Esophagus mucosa (tissue), 1 donor: ENCODE data around the gene TMEM87A. TPM values are rescaled to one million over a fixed set of nuclear protein-coding genes. Genes with fewer than 3 reads are reported as not detected.
A peak's percentile ranks its signal among the peaks of the same experiment; 100 is the strongest.
"Not testable (repeated sequence)": the region's sequence is repeated elsewhere in the genome, so short reads cannot be mapped to it uniquely, and the experiment has no call there.

Experiments
- ATAC-seq: fragments of 200-7000 bp; cut with Tn5 transposase; one replicate; pipeline ENCODE4 v1.9.1; 2020
- total RNA-seq: library from RNA; stranded (reverse); gene quantifications from one replicate; pipeline ENCODE4 v1.2.4, GENCODE V29; 2023
- donor health status: DM: yes; HTN: yes; CAD: no.

The TMEM87A gene
- total RNA-seq, 1 donor from 2014 or later = 60.1 TPM

DNA sequence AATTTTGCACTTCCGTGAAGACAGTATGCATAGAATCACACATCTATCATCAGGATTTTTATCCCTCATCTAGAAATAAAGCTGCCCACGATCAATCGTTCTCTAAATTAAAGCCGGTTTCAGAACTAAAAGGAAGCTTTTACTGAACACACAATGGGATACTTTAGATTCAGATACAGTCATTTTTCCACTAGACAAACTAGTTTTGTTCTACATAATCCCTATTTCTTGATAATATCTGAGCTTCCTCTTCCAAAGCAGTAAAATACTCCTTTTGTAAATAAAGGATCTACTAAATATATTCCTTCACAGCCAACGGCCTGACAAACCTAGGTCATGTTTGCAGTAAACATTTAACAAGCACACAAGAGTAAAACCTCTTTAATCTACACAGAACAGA, 2.2 kb downstream of the TMEM87A start:
- no peak for ATAC-seq

DNA sequence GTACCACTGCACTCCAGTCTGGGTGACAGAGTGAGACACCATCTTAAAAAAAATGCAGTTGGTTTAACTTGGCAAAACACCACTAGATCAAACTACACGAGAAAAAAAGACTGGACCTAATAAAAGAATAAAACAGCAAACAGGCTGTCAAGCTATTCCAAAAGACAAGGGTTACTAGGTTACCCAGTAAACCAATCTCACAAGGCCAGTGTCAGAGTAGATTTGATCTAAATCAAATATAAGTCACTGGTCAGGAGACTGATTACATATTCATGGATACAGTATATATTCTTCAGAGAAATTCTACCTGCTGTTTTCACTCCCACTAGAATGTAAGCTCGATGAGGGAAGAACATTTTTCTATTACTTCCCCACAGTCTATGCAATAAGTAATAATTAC, 2.7 kb downstream of the TMEM87A start:
- ATAC-seq = no peak

DNA sequence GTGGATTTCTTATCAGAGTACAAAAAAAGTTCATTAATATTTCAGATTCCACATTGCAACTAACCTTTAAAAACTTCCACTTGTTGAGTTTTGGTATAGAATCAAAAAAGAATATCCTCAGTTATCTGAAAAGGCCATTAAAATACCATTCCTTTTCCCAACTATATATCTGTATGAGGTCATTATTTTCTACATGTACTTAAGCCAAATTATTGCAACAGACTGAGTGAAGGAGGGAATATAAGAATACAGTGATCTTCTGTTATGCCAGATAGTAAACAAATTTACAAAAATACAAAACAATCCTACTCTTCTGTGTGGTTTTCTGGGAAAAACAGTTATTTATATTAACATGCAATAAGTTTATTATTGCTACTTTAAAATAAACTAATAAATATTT, 5.9 kb downstream of the TMEM87A start:
- no peak for ATAC-seq

DNA sequence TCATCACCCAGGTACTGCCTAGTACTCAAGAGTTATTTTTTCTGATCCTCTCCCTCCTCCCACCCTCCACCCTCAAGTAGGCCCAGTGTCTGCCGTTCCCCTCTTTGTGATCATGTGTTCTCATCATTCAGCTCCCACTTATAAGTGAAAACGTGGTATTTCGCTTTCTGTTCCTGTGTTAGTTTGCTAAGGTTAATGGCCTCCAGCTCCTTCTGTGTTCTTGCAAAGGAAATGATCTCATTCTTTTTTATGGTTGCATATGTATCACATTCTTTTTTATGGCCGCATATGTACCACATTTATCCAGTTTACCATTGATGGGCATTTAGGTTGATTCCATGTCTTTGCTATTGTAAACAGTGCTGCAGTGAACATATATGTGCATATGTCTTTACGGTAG, 8.4 kb downstream of the TMEM87A start:
- ATAC-seq = no peak

DNA sequence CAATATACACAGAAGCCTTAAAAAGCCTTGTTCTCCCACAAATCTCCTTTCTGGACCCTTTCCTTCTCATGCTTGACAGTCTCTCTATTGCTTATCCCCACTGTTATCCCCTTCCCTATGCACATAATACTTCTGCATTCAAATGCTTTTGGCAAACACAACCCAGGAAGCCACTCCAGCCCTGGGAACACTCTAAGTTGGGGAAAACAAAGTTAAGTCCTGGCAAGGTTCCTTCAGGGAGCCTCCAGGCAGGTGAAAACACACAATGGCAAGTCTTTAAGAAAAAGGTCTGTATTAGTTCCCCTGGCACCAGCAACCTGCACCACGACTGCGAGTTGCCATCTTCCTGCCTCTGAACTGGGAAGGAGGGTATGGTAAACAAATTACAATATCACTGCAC, 19.9 kb downstream of the TMEM87A start:
- no peak for ATAC-seq

DNA sequence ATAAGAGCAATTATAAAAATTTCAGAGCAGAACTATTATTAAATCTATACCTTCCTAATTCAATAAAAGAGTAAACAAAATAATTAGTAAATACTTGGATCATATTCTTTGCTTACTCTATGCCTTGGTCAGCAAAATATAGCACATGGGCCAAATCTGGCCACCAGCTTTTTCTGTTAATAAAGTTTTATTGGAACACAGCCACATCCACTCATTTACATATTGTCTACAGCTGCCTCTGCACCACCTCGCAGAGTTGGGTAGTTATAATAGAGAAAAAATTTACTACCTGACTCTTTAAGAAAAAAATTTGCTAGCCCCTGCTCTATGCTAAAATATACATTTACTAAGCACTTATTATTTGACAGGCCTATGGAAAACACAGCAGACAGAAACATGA, 32.4 kb downstream of the TMEM87A start:
- ATAC-seq = no peak

DNA sequence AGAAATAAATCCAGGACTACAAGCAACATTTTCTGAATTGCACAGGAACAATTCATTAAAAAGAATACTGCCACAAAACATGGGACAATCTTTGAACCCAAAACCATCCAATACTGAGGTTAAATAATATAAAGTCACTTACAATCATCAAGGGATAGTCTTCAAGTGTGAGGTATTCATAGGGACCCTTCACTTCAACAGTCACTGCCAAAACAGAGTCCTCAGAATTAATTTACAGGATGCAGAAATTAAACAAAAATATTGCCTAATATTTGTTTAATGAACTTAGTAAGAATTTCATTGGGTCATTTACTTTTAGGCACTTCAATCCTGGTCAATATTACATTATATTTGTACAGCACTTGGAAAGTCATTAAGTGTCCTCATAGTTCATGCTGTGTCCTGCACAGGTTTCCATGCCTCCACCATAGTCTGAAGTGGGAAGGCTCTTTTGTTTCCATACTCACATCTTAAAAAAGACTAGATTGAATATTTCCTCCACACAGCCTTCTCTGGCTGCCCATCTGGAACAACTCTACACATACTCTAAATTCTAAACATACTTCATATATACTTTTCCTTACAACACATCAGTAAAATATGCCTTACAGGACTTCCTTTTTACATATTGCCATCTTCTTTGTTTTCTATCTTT, 33.6 kb downstream of the TMEM87A start:
- ATAC-seq = no peak

DNA sequence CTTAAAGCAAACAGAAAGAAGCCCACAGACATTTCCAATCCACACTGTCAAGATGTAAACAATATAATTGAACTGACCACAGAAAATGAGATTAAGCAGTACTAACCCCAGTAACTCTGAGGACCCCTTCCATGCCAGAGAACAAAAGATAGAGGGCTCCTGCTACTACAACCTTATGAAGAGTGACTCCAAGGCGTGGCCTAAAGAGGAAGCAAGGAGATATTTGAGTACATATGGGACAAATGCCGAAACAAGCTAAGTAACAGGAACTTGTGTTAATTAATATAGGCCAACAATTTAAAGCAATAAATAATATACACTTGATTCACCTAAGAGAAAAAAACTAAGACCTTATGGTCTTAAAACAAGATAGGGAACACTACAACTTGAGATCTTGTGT, 40.1 kb downstream of the TMEM87A start:
- ATAC-seq = no peak

DNA sequence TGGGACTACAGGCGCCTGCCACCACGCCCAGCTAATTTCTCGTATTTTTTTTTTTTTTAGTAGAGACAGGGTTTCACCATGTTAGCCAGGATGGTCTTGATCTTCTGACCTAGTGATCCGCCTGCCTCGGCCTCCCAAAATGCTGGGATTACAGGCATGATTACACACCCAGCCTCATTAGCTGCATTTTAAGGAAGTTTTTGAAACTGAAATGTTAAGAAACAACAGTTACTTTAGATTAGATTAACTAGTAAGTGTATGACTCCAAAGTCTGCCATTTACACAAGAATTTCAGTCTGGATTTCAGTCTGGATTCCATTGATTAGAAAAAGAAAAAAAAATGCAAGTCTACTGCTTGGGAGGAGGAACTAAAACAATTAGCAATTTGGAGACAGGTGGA, 40.6 kb downstream of the TMEM87A start:
- ATAC-seq = no peak

DNA sequence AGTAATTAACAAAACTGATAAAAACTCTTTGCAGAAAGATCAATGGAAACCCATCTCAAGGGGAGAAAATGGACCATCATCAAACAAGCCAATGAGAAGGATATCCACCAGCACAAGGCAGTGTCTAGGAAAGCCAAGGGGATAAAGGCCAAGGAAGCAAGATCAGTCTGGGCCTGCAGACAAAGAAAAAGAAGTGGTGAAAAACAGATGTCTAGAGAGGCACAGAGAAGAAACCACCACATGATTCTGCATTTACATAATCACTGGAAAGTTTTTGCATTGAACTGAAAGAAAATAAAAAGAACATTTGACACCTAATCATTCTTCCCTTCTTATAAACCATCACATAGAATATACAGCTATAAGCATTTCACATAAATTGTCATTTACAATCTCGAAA, 42.1 kb downstream of the TMEM87A start:
- no peak for ATAC-seq

DNA sequence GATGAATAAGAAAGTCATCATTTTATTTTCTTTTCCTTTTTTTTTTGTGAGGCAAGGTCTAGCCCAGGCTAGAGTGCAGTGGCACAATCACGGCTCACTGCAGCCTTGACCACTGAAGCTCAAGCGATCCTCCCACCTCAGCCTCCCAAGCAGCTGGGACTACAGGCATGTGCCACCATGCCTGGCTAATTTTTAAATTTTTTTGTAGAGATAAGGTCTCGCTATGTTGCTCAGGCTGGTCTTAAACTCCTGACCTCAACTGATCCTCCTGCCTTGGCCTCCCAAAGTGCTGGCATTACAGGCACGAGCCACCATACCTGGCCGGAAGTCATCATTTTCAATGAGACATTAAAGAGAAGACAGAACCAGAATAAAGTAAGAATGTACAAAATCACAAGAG, 44.3 kb downstream of the TMEM87A start:
- ATAC-seq = not testable (repeated sequence)

DNA sequence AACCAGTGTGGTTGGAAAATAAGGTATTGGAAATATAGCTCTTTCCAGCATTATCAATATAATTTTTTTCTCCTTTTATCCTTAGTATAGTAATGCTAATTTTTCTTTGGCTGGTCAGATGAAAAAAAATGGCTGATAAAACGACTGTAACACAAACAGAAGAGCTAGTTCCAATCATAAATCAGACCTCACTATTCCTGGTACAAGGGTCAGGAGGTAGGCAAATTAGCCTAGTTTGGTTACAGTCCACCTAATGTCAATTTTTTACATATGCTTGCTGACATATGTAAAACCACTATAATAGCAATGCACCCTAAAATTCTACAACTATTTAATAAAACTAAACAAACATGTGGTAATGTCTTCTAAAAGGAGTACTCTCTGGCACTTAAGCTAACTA, 45.2 kb downstream of the TMEM87A start:
- no peak for ATAC-seq

DNA sequence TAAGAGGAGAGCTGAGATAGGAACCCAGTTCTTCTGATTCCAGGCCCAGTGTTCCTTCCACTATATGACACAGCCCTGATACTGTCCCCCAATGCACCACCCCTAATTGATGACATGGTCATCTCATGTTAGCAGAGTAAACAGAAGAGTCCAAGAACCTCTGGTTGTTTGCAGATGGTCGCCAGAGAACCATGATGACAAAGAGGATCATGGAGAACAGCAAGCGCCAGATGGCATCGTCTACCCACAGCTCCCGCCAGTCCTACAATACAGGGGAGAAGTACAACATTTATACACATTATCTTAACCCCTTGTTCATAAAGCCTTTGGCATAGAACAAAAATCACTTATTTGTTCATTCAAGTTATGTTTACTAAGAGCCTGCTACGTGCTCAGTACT, 46.6 kb downstream of the TMEM87A start:
- no peak for ATAC-seq

DNA sequence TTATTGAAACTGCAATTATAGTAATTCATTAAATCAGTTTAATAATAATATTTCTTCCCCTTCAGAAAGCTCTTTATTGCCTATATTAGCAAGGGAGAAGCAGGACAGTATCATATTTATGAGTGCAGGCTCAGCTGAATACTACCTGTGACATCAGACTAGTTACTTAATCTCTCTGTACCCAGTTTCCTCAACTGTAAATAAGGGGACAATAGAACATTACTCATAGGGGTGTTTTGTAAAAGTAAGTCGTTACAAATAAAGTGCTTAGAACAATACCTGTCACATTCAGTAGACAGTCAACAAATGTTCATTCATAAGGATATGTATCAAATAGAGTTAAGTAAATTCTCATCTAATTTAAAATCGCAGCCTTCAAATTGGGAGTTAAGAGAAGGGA, 53.0 kb downstream of the TMEM87A start:
- peak; percentile 81 for ATAC-seq

DNA sequence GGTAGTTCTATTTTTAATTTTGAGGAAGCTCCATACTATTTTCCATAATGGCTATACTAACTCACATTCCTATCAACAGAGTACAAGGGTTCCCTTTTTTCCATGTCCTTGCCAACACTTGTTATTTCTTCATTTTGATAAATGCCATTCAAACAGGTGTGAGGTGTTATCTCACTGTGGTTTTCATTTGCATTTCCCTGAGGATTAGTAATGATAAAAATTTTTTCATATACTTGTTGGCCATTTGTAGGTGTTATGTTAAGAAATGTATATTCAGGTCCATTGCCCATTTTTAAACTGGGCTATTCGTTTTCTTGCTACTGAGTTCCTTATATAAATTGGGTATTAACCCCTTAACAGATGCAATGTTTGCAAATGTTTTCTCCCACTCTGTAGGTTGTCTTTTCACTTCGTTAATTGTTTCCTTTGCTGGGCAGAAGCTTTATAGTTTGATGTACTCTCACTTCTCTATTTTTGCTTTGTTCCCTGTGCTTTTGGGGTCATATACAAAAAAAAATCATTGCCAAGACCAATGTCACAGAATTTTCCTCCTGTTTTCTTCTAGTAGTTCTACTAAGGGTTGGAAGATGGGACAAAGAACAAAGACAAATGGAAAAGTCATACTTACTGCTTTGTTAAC, 54.2 kb downstream of the TMEM87A start:
- ATAC-seq = no peak

DNA sequence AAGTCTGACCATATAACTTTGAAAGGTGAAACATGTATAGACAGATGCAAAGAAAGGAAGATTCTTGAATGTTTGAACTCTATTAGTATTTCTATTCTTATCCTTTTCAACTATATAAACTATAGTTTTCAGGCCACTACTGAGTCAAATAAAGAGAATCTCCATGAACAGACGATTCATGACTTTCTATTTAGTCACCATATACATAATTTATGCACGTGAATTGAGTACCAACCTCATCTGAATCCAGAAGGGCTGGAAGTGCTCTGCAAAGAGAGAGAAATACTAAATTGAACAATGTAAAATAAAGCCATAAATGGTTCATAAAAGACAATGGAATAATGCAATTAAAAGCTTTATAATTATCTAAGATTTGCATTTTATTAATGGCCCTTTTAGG, 55.7 kb downstream of the TMEM87A start:
- no peak for ATAC-seq

DNA sequence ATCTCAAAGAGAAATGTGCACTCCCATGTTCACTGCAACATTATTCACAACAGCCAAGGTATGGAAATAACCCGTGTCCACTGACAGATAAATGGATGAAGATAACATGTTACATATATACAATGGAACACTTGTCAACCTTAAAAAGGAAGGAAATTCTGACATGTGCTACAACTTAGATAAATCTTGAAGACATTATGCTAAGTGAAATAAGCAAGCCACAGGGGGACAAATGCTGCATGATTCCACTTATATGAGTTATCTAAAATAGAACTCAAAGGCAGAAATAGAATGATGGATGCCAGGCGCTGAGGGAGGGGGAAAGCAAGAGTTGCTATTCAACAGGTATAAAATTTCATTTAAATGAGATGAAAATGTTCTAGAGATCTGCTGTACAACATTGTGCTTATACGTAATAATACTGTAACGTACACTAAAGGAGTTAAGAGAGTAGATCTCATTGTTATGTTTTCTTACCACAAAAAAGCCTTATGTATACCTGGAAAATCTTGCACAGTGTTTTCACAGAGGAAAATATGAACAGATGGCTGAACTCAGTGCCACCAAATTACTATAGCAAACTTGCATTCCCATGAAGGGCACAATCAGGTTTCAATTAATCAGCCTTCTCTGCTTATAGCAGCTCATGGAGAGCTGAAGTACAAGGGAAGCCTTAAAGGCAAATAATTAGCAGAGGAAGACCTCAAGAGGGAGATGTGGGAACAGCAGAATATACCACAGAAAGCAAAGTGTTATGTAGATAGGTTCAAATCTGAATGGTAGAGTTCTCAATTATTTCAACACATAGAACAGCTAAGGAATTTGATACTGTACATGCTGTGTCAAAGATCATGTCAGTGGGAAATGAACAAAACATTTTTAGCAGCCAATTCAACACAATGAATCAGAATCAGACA, 57.1 kb downstream of the TMEM87A start:
- no peak for ATAC-seq

DNA sequence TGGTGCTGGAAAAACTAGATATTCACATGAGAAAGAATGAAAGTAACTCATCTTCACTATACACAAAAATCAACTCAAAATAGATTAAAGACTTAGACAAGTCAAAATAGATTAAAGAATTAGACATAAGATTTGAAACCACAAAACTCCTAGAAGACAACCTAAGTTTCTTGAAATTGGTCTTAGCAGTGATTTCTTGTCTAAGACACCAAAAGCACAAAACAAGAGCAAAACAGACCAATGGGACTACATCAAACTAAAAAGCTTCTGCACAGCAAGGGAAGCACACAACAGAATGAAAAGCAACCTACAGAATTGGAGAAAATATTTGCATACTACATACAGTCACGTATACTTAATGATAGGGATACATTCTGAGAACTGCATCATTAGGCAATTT, 58.6 kb downstream of the TMEM87A start:
- ATAC-seq = no peak

DNA sequence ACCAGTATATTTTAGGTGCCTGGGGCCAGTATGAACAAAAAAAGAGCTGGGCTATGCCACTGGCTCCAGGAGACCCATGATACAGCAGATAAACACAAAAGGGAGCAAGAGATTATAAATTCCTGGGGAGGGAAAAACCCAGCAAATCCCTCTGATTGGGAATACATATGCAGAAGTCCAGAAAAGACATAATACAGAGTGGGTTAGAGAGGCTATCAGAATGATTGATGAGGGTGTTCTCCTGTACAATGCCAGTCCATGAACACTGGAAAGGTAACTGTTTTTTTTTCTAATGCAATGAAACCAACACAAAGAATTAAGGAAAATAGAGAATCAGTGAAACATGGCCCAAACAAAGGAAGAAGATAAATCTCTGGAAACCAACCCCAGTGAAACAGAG, 59.7 kb downstream of the TMEM87A start:
- no peak for ATAC-seq

DNA sequence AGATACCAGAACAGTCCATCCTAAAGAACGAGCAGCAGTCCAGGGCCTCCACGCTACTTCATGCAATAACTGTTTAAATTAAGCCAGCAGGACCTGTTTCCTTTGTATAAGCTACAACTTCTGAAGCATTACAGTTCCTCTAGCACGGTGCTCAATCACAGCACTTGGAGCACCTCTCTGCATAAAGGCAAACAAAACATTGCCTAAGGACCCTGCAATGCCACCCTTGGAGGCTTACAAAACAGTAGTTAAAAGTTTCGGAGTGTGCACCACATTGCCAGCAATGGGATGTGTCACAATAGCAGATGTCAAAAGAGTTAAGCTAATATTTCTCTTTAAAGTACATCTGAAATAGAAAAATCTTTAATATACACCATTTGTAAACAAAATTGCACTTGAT, 62.5 kb downstream of the TMEM87A start:
- ATAC-seq = no peak

DNA sequence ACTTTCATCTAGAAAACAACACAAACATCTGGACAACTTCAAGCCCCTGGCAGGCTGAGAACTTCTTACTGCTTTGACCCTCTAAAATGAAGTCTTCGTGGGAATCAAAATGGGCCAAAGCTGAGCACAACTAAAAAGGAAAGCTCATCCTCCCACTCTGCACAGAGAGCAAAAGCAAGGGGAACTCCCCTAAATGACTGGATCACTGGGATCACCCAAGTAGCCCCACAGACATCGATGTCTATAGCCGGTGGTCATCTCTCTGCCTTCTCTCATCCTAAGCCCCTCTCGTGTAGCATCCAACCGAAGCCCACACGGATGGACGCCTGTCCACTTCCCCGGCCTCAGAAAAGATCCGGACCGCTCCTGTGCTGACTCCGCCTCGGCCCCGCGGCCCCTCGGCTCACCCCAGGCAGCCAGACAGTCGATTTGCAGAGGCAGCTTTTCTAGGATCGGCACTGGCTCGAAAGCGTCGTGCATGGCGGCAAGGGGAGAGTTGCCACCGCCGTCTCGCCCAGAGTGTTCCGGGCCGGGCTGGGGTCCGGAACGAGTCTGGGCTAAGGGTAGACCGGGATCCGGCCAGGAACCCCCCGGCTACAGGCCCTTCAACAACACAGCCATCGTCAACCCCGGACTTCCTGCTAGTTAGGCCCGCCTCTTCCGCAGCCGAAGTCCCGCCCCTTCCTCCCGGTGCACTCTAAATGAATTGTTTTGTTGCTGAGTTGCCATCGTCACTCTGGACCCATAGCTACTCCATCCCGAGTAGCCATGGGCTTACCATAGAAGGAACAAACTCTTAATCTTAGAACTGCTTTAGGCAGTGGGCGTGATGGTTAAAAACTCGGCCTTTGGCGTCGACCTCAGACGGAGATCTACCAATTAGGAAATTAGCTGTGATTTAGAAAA, 65.3 kb downstream of the TMEM87A start, which contains the start of gene VPS39:
Gene VPS39, minus strand, starts transcription at position 631 of the 906 bp plus-strand sequence. Its CDS starts 151 bp downstream, at position 480.
- peak; percentile 90 for ATAC-seq

DNA sequence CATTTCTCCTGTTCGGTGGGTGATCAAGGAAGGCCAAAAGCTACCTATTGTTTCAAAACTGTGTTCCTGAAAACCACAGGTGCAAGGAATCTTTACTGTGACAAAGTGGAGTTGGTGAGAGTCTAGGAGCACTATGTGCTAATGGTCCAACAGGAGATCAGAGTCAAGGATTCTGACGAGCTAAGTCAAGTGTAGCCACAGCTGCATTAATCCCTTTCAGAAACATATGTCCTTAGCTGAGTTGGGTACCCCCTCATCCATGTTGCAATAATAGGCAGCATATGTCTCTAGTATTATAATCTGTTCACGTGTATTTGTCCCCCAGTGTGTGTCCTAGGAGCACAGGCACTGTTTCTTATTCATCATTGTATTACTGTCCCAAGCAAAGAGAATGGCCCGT, 66.8 kb downstream of the TMEM87A start:
- no peak for ATAC-seq

DNA sequence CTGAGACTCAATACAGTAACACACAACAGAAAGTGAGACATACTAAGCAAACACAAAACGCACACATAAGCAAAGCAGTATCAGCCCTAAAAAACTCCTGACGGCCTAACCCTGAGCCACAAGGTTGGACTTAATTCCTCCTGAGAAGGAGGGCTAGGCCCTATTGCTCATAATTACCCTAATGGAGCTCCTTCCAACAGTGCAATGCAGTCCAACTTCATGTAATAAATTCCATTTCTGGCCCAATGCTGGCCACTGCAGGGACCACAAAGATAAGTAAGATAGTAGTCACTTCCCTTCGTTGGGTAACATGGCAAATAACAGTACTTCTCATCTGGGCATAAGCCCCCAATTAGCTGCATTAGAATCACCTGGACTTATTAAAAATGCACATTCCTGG, 69.3 kb downstream of the TMEM87A start:
- no peak for ATAC-seq
